OCI-LY1 (cell line): ENCODE results near the gene KRTAP10-10.

ENCODE experiments used
- H2AFZ ChIP-seq: fragments of 200-600 bp; sonication (generic), shearing (Covaris generic); 2 replicates; pipeline ENCODE4 v1.6.0; 2014; ENCODE audit warnings: antibody characterized with exemption, mild to moderate bottlenecking, low read length
- H3F3A ChIP-seq: fragments of 200-600 bp; sonication (generic), shearing (Covaris generic); 2 replicates; pipeline ENCODE4 v1.6.0; 2014; ENCODE audit warnings: mild to moderate bottlenecking, antibody characterized with exemption, low read length, moderate library complexity; ENCODE audit not compliant: insufficient read depth
- H3K27ac ChIP-seq: fragments of 200-600 bp; sonication (generic); 2 replicates; pipeline ENCODE4 v1.5.1; 2014; ENCODE audit warnings: low read length, mixed run types, mild to moderate bottlenecking, low read depth; ENCODE audit not compliant: poor library complexity, severe bottlenecking
- H3K27me3 ChIP-seq: fragments of 200-600 bp; sonication (generic); 2 replicates; pipeline ENCODE4 v1.6.0; 2014; ENCODE audit warnings: antibody characterized with exemption, mild to moderate bottlenecking, low read length, moderate library complexity; ENCODE audit not compliant: insufficient read depth
- H3K36me3 ChIP-seq: fragments of 200-600 bp; sonication (generic); 2 replicates; pipeline ENCODE4 v1.6.1; 2014; ENCODE audit warnings: mild to moderate bottlenecking, antibody characterized with exemption, low read length, moderate library complexity, mixed read lengths; ENCODE audit not compliant: insufficient read depth
- H3K4me1 ChIP-seq: fragments of 200-600 bp; sonication (generic); 2 replicates; pipeline ENCODE4 v1.5.1; 2014; ENCODE audit warnings: mild to moderate bottlenecking, low read length, moderate library complexity; ENCODE audit not compliant: insufficient read depth, severe bottlenecking
- H3K4me2 ChIP-seq: fragments of 200-600 bp; sonication (generic), shearing (Covaris generic); 2 replicates; pipeline ENCODE4 v1.6.1; 2014; ENCODE audit warnings: low read length
- H3K4me3 ChIP-seq: fragments of 200-600 bp; sonication (generic); 2 replicates; pipeline ENCODE4 v1.5.1; 2014; ENCODE audit warnings: low read length, low read depth, mild to moderate bottlenecking, mixed read lengths; ENCODE audit not compliant: poor library complexity, severe bottlenecking
- H3K79me2 ChIP-seq: fragments of 200-600 bp; shearing (Covaris generic); 2 replicates; pipeline ENCODE4 v1.6.1; 2016; ENCODE audit warnings: mixed run types, low read length, mixed read lengths; ENCODE audit not compliant: insufficient read depth
- H3K9ac ChIP-seq: fragments of 200-600 bp; sonication (generic), shearing (Covaris generic); 2 replicates; pipeline ENCODE4 v1.6.1; 2014; ENCODE audit warnings: mild to moderate bottlenecking, low read length, mixed read lengths
- H3K9me2 ChIP-seq: fragments of 200-600 bp; sonication (generic), shearing (Covaris generic); 2 replicates; pipeline ENCODE4 v1.6.1; 2014; ENCODE audit warnings: low read depth, mild to moderate bottlenecking, low read length, mixed read lengths
- H3K9me3 ChIP-seq: fragments of 200-600 bp; shearing (Covaris generic); 2 replicates; pipeline ENCODE4 v1.6.1; 2014; ENCODE audit warnings: low read length, mixed read lengths
- H4K20me1 ChIP-seq: fragments of 200-600 bp; sonication (generic), shearing (Covaris generic); 2 replicates; pipeline ENCODE4 v1.6.0; 2016; ENCODE audit warnings: mild to moderate bottlenecking, low read length; ENCODE audit not compliant: insufficient read depth
- EZH2 ChIP-seq: fragments of 200-600 bp; sonication (generic), shearing (Covaris generic); IDR thresholded peaks from 2 replicates; pipeline ENCODE4 v1.8.0; 2017; ENCODE audit warnings: borderline replicate concordance, mixed run types, mild to moderate bottlenecking, antibody characterized with exemption, low read length, moderate library complexity, mixed read lengths
- TF ChIP-seq, protein P1 (sequence below): fragments of 200-600 bp; sonication (generic), shearing (Covaris generic); IDR thresholded peaks from 2 replicates; pipeline ENCODE4 v1.5.1; 2017; ENCODE audit warnings: mild to moderate bottlenecking, antibody characterized with exemption, low read length, moderate library complexity, mixed read lengths

KRTAP10-10 gene

DNA sequence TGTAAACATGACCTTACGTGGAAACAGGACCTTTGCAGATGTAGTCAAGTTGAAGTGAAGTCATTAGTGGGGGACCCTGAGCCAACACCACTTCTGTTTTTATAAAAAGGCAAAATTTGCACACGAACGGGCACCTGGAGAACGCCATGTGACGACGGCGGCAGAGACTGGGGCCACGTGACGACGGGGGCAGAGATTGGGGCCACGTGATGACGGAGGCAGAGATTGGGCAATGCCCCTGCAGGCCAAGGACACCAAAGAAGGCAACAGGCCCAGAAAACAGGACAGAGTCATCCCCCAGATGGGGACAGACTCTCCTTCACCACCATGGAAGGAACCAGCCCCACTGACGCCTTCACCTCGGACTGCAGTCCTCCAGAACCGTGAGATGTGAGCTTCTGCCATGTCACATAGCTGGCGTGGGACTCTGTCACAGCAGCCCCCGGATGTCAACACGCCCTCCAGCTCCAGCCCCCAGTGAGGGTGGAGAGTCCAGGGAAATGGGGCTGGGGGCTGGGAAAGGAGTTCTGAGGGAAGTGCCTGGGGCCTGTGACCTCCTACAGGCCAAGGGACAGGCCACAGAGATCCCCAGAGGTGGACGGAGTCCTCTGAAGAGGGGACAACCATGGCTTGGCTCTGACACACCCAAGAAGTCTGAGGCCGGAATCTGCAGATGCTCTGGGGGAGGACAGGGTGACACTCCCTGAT is 13.3 kb downstream of the KRTAP10-10 start:
- Histone ChIP-seq H3K79me2 (no peaks in the 10 kb centered on the region), H3K36me3 (no peaks in the 10 kb centered on the region; the same call in 1 of the 2 replicates), H3K27me3 (no peaks in the 10 kb centered on the region), H4K20me1 (no peaks in the 10 kb centered on the region), H3K27ac (no peak overlapping the region), H3K9me2 (no peaks in the 10 kb centered on the region), H3K4me3 (no peak overlapping the region), H3K4me2 (no peak overlapping the region), H3K9me3 (no peaks in the 10 kb centered on the region), H3K9ac (no peak overlapping the region), H3K4me1 (no peaks in the 10 kb centered on the region), H3F3A (no peaks in the 10 kb centered on the region), H2AFZ (no peak overlapping the region)
- TF ChIP-seq, protein P1, sequence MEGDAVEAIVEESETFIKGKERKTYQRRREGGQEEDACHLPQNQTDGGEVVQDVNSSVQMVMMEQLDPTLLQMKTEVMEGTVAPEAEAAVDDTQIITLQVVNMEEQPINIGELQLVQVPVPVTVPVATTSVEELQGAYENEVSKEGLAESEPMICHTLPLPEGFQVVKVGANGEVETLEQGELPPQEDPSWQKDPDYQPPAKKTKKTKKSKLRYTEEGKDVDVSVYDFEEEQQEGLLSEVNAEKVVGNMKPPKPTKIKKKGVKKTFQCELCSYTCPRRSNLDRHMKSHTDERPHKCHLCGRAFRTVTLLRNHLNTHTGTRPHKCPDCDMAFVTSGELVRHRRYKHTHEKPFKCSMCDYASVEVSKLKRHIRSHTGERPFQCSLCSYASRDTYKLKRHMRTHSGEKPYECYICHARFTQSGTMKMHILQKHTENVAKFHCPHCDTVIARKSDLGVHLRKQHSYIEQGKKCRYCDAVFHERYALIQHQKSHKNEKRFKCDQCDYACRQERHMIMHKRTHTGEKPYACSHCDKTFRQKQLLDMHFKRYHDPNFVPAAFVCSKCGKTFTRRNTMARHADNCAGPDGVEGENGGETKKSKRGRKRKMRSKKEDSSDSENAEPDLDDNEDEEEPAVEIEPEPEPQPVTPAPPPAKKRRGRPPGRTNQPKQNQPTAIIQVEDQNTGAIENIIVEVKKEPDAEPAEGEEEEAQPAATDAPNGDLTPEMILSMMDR, result no peak
- TF ChIP-seq EZH2, result no peak

DNA sequence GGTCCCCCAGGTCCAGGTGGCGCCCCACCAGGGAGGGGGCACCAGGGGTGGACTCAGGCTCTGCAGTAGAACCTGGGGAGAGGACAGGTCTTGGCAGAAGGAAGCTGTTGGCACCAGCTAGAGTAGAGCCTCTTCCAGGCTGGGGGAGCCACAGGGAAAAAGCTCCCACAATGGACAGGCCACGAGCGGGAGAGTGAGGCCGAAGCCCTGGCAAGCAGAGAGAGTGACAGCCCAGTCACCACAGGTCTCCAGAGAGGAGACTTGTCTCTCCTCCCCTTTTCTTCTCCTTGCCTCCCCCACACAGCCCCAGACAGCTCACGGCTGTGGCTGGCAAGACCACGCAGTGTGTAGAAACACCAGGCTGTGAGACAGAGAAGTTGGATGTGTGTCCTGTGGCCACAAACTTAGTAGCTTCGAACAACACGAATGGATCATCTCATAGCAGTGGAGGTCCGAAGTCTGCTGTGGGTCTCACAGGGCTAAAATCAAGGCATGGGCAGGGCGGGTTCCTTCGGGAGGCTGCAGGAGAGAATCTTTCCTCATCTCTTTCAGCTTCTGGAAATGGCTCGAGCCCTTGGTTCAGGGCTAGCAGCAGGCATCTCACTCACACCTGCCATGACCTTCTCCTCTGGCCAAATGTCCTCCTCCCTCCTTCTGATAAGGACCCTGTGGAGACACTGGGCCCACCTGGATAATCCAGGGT is 14.0 kb downstream of the KRTAP10-10 start:
- TF ChIP-seq, protein P1, result no peak
- TF ChIP-seq EZH2, result no peak
- Histone ChIP-seq H3F3A (no peaks in the 10 kb centered on the region), H3K4me2 (no peak overlapping the region), H3K79me2 (no peaks in the 10 kb centered on the region), H4K20me1 (no peaks in the 10 kb centered on the region), H3K4me3 (no peak overlapping the region), H3K9ac (no peak overlapping the region), H3K9me3 (0 out of 2 replicates have a peak, but pooled peaks cover under 1% of the 10 kb centered on the region), H3K36me3 (no peaks in the 10 kb centered on the region; the same call in 1 of the 2 replicates), H3K4me1 (no peaks in the 10 kb centered on the region), H2AFZ (no peak overlapping the region), H3K27ac (no peak overlapping the region), H3K9me2 (no peaks in the 10 kb centered on the region), H3K27me3 (no peaks in the 10 kb centered on the region; the same call in 1 of the 2 replicates)

DNA sequence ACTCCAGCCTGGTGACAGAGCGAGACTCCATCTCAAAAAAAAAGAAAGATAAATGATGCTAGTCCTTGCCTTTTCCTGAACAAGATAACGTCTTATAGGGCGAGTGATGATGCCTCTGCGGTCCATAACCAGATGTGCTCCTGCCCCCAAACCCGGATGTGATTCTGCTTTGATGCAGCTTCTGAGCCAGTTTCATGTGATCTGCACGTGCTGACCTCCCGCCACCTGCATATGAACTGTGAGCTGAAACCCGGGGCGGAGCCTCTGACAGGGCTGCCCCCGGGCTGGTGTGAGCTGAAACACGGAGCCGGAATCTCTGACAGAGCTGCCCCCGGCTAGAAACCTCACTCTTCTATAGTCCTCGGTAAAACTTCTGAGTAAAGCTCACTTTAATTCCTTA is 16.0 kb downstream of the KRTAP10-10 start:
- Histone ChIP-seq H3K36me3 (no peaks in the 10 kb centered on the region; the same call in 1 of the 2 replicates), H3K9me3 (0 out of 2 replicates have a peak, but pooled peaks cover 2% of the 10 kb centered on the region), H3K4me2 (no peak overlapping the region), H3K4me3 (no peak overlapping the region), H3K4me1 (no peaks in the 10 kb centered on the region), H3K9ac (no peak overlapping the region), H2AFZ (no peak overlapping the region), H3F3A (no peaks in the 10 kb centered on the region), H4K20me1 (no peaks in the 10 kb centered on the region), H3K9me2 (no peaks in the 10 kb centered on the region), H3K79me2 (no peaks in the 10 kb centered on the region), H3K27ac (no peak overlapping the region), H3K27me3 (peaks cover 12% of the 10 kb centered on the region; the same call in 1 of the 2 replicates)
- no peak for TF ChIP-seq EZH2
- TF ChIP-seq, protein P1, result no peak
